ENCODE data around the gene FAM210B. TPM values are rescaled to one million over a fixed set of nuclear protein-coding genes. Genes with fewer than 3 reads are reported as not detected.

The FAM210B gene
- total and polyA plus RNA-seq, 2 experiments from 2014 or later = 15.4 to 16.2 TPM

GRCh38 chr20:56381501-56381900 is 22.7 kb downstream of the FAM210B start:
- Histone ChIP-seq H3F3A (replicated peaks; ENCODE audit: low read depth) (no peaks in the 10 kb centered on the region), H3K4me3 (no peak overlapping the region), H2AFZ (no peak overlapping the region), H3K4me1 (ENCODE audit: insufficient read depth) (no peaks in the 10 kb centered on the region), H4K20me1 (replicated peaks; ENCODE audit: insufficient read depth) (peaks cover 36% of the 10 kb centered on the region), H3K79me2 (replicated peaks; ENCODE audit: insufficient read depth) (peaks cover 99% of the 10 kb centered on the region), H3K4me2 (no peak overlapping the region), H3K36me3 (ENCODE audit: insufficient read depth) (peaks cover 78% of the 10 kb centered on the region), H3K27ac (ENCODE audit: low read depth) (no peak overlapping the region), H3K27me3 (ENCODE audit: insufficient read depth) (no peaks in the 10 kb centered on the region), H3K9me2 (ENCODE audit: insufficient read depth) (no peaks in the 10 kb centered on the region)
- Mint-ChIP-seq H3K27me3 (ENCODE audit: insufficient read depth, low read depth, poor library complexity) (peaks cover 5% of the 10 kb centered on the region), H3K9me3 (no peaks in the 10 kb centered on the region), H3K36me3 (ENCODE audit: low read depth) (peaks cover 89% of the 10 kb centered on the region), H3K4me1 (peaks cover 2% of the 10 kb centered on the region; the same call in 2 of the 3 replicates), H3K4me3 (no peak overlapping the region), H3K27ac (no peak overlapping the region)
- no peak for DNase-seq (ENCODE audit: low spot score)
- ATAC-seq = no peak
- TF ChIP-seq, protein P1, sequence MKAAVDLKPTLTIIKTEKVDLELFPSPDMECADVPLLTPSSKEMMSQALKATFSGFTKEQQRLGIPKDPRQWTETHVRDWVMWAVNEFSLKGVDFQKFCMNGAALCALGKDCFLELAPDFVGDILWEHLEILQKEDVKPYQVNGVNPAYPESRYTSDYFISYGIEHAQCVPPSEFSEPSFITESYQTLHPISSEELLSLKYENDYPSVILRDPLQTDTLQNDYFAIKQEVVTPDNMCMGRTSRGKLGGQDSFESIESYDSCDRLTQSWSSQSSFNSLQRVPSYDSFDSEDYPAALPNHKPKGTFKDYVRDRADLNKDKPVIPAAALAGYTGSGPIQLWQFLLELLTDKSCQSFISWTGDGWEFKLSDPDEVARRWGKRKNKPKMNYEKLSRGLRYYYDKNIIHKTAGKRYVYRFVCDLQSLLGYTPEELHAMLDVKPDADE (IDR thresholded peaks at IDR 0.05) = no peak
- TF ChIP-seq, protein P2, sequence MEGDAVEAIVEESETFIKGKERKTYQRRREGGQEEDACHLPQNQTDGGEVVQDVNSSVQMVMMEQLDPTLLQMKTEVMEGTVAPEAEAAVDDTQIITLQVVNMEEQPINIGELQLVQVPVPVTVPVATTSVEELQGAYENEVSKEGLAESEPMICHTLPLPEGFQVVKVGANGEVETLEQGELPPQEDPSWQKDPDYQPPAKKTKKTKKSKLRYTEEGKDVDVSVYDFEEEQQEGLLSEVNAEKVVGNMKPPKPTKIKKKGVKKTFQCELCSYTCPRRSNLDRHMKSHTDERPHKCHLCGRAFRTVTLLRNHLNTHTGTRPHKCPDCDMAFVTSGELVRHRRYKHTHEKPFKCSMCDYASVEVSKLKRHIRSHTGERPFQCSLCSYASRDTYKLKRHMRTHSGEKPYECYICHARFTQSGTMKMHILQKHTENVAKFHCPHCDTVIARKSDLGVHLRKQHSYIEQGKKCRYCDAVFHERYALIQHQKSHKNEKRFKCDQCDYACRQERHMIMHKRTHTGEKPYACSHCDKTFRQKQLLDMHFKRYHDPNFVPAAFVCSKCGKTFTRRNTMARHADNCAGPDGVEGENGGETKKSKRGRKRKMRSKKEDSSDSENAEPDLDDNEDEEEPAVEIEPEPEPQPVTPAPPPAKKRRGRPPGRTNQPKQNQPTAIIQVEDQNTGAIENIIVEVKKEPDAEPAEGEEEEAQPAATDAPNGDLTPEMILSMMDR (conservative IDR thresholded peaks at IDR 0.05; ENCODE audit: low read depth in 2 of 2) = no peak
- TF ChIP-seq, protein P3, sequence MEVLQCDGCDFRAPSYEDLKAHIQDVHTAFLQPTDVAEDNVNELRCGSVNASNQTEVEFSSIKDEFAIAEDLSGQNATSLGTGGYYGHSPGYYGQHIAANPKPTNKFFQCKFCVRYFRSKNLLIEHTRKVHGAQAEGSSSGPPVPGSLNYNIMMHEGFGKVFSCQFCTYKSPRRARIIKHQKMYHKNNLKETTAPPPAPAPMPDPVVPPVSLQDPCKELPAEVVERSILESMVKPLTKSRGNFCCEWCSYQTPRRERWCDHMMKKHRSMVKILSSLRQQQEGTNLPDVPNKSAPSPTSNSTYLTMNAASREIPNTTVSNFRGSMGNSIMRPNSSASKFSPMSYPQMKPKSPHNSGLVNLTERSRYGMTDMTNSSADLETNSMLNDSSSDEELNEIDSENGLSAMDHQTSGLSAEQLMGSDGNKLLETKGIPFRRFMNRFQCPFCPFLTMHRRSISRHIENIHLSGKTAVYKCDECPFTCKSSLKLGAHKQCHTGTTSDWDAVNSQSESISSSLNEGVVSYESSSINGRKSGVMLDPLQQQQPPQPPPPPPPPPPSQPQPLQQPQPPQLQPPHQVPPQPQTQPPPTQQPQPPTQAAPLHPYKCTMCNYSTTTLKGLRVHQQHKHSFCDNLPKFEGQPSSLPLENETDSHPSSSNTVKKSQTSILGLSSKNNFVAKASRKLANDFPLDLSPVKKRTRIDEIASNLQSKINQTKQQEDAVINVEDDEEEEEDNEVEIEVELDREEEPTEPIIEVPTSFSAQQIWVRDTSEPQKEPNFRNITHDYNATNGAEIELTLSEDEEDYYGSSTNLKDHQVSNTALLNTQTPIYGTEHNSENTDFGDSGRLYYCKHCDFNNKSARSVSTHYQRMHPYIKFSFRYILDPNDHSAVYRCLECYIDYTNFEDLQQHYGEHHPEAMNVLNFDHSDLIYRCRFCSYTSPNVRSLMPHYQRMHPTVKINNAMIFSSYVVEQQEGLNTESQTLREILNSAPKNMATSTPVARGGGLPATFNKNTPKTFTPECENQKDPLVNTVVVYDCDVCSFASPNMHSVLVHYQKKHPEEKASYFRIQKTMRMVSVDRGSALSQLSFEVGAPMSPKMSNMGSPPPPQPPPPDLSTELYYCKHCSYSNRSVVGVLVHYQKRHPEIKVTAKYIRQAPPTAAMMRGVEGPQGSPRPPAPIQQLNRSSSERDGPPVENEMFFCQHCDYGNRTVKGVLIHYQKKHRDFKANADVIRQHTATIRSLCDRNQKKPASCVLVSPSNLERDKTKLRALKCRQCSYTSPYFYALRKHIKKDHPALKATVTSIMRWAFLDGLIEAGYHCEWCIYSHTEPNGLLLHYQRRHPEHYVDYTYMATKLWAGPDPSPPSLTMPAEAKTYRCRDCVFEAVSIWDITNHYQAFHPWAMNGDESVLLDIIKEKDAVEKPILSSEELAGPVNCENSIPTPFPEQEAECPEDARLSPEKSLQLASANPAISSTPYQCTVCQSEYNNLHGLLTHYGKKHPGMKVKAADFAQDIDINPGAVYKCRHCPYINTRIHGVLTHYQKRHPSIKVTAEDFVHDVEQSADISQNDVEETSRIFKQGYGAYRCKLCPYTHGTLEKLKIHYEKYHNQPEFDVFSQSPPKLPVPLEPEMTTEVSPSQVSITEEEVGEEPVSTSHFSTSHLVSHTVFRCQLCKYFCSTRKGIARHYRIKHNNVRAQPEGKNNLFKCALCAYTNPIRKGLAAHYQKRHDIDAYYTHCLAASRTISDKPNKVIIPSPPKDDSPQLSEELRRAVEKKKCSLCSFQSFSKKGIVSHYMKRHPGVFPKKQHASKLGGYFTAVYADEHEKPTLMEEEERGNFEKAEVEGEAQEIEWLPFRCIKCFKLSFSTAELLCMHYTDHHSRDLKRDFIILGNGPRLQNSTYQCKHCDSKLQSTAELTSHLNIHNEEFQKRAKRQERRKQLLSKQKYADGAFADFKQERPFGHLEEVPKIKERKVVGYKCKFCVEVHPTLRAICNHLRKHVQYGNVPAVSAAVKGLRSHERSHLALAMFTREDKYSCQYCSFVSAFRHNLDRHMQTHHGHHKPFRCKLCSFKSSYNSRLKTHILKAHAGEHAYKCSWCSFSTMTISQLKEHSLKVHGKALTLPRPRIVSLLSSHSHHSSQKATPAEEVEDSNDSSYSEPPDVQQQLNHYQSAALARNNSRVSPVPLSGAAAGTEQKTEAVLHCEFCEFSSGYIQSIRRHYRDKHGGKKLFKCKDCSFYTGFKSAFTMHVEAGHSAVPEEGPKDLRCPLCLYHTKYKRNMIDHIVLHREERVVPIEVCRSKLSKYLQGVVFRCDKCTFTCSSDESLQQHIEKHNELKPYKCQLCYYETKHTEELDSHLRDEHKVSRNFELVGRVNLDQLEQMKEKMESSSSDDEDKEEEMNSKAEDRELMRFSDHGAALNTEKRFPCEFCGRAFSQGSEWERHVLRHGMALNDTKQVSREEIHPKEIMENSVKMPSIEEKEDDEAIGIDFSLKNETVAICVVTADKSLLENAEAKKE (CRISPR knock-in tag; IDR thresholded peaks at IDR 0.05) = no peak
- TF ChIP-seq CREB1 (CRISPR knock-in tag; IDR thresholded peaks at IDR 0.05; ENCODE audit: low read depth) (no peak), NANOG (IDR thresholded peaks at IDR 0.05; ENCODE audit: borderline replicate concordance) (no peak)
